ENCODE measurements around the gene SMIM43. TPM values are rescaled to one million over a fixed set of nuclear protein-coding genes. Genes with fewer than 3 reads are reported as not detected.

Gene SMIM43
- polyA plus RNA-seq, 1 donor (not counting 4 experiments of a cell fraction or from before 2014, with no cell fraction given) = 0.03 TPM

- Histone ChIP-seq H2AFZ (ENCODE audit: control insufficient read depth, low read length) (no peak overlapping the region), H3K9me3 (ENCODE audit: control insufficient read depth, low read depth, low read length) (no peaks in the 10 kb centered on the region), H3K4me1 (ENCODE audit: control insufficient read depth, extremely low read depth, insufficient read depth, low read length) (no peaks in the 10 kb centered on the region), H3K27me3 (ENCODE audit: control insufficient read depth, extremely low read depth, insufficient read depth, low read length) (no peaks in the 10 kb centered on the region), H3K79me2 (ENCODE audit: control insufficient read depth, insufficient read depth, low read length) (no peaks in the 10 kb centered on the region), H3K36me3 (ENCODE audit: control insufficient read depth in 2 of 2, extremely low read depth in 1 of 2, insufficient read depth in 2 of 2, low read length in 2 of 2) (no peaks in the 10 kb centered on the region), H3K4me2 (ENCODE audit: control insufficient read depth, extremely low read depth, insufficient read depth, low read depth, low read length) (no peak overlapping the region), H3K4me3 (ENCODE audit: control insufficient read depth in 2 of 3, extremely low read depth in 1 of 3, insufficient read depth in 2 of 3, low read depth in 1 of 3, low read length in 3 of 3) (no peak overlapping the region), H4K20me1 (ENCODE audit: control insufficient read depth, extremely low read depth, insufficient read depth, low read length) (no peaks in the 10 kb centered on the region), H3K9me1 (ENCODE audit: control insufficient read depth, extremely low read depth, insufficient read depth, low read length) (no peaks in the 10 kb centered on the region), H3K27ac (ENCODE audit: control insufficient read depth, insufficient read depth, low read length) (no peak overlapping the region), H3K9ac (ENCODE audit: control insufficient read depth, extremely low read depth, insufficient read depth, low read length) (no peak overlapping the region)
- DNase-seq (ENCODE audit: low read depth, low spot score) (no peak), FAIRE-seq (no peak)
- no peak for TF ChIP-seq EZH2 (IDR thresholded peaks at IDR 0.05; ENCODE audit: low read length)
- TF ChIP-seq CTCF (optimal IDR thresholded peaks at IDR 0.05 in 1 of 3, IDR thresholded peaks at IDR 0.05 in 1 of 3, conservative IDR thresholded peaks at IDR 0.05 in 1 of 3; ENCODE audit: extremely low read depth in 1 of 3, insufficient read depth in 2 of 3, low read length in 3 of 3) = no peak
- dilution Hi-C loops (cut with MboI; ENCODE audit: extremely low pct_ligation_motif_present, low sequenced_read_pairs) = loop anchor here (10.0 kb wide), 1 partner anchor 75 kb away; no protein-coding TSS in a partner anchor
These were observed 25.4 kb downstream of the SMIM43 start for GRCh38 chr4:121739575-121739974.

DNA sequence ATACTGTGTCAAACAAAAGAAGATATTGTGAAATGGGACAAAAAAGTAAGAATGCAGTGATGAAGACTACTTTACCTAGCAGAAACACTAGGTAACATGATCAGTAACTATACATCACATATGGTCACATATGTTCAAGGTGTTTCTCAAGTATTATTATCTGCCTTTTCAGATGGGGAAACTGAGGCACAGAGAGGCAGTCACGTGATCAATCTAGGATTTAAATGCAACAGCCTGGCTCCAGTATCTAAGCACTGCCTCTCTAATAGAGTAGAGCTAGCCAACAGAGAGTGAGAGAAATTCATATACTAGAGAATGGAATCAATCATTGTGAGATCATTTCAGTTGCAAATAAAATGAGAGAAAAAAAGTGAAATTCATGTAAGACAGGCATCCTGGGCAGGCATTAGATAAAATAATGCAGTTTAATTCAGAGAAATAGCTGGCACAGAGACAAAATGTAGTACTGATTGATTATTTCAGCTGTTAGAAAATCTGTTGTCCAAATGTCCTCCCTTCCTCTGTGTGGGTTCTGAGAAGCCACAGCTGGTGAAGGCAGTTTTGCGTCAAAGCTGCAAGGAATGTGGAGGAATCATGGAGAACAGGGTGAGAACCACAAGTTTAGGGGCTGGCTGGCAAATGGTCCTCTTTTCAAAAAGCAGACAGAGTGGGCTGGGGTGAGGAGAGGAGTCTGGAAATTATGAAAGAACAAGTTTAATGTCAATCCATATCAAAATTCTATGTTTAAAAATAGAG lies 26.0 kb downstream of the SMIM43 start:
- Histone ChIP-seq H3K4me1 (ENCODE audit: control insufficient read depth, extremely low read depth, insufficient read depth, low read length) (no peaks in the 10 kb centered on the region), H4K20me1 (ENCODE audit: control insufficient read depth, extremely low read depth, insufficient read depth, low read length) (no peaks in the 10 kb centered on the region), H3K79me2 (ENCODE audit: control insufficient read depth, insufficient read depth, low read length) (no peaks in the 10 kb centered on the region), H3K36me3 (ENCODE audit: control insufficient read depth in 2 of 2, extremely low read depth in 1 of 2, insufficient read depth in 2 of 2, low read length in 2 of 2) (no peaks in the 10 kb centered on the region), H3K27me3 (ENCODE audit: control insufficient read depth, extremely low read depth, insufficient read depth, low read length) (no peaks in the 10 kb centered on the region), H3K4me3 (ENCODE audit: control insufficient read depth in 2 of 3, extremely low read depth in 1 of 3, insufficient read depth in 2 of 3, low read depth in 1 of 3, low read length in 3 of 3) (no peak overlapping the region), H3K9me3 (ENCODE audit: control insufficient read depth, low read depth, low read length) (no peaks in the 10 kb centered on the region), H2AFZ (ENCODE audit: control insufficient read depth, low read length) (no peak overlapping the region), H3K4me2 (ENCODE audit: control insufficient read depth, extremely low read depth, insufficient read depth, low read depth, low read length) (no peak overlapping the region), H3K9me1 (ENCODE audit: control insufficient read depth, extremely low read depth, insufficient read depth, low read length) (no peaks in the 10 kb centered on the region), H3K27ac (ENCODE audit: control insufficient read depth, insufficient read depth, low read length) (no peak overlapping the region), H3K9ac (ENCODE audit: control insufficient read depth, extremely low read depth, insufficient read depth, low read length) (no peak overlapping the region)
- no peak for TF ChIP-seq EZH2 (IDR thresholded peaks at IDR 0.05; ENCODE audit: low read length)
- TF ChIP-seq CTCF (optimal IDR thresholded peaks at IDR 0.05 in 1 of 3, IDR thresholded peaks at IDR 0.05 in 1 of 3, conservative IDR thresholded peaks at IDR 0.05 in 1 of 3; ENCODE audit: extremely low read depth in 1 of 3, insufficient read depth in 2 of 3, low read length in 3 of 3) = no peak
- dilution Hi-C loops (cut with MboI; ENCODE audit: extremely low pct_ligation_motif_present, low sequenced_read_pairs) = loop anchor here (10.0 kb wide), 1 partner anchor 74 kb away; no protein-coding TSS in a partner anchor
- DNase-seq (ENCODE audit: low read depth, low spot score) = no peak
- no peak for FAIRE-seq

All from keratinocyte (primary cell).